NCI-H2227 (cell line): Measurements from ENCODE around the gene PPP2CA.
"Not testable (repeated sequence)": the region's sequence is repeated elsewhere in the genome, so short reads cannot be mapped to it uniquely, and the experiment has no call there.

Source experiments
- DNase-seq: peaks from one replicate; lab custom pipeline; 2025; ENCODE audit not compliant: unreplicated experiment; lab: John Stamatoyannopoulos, UW

PPP2CA gene

GRCh38 chr5:134203630-134204029 is 22.2 kb downstream of the PPP2CA start:
- no peak for DNase-seq

DNA sequence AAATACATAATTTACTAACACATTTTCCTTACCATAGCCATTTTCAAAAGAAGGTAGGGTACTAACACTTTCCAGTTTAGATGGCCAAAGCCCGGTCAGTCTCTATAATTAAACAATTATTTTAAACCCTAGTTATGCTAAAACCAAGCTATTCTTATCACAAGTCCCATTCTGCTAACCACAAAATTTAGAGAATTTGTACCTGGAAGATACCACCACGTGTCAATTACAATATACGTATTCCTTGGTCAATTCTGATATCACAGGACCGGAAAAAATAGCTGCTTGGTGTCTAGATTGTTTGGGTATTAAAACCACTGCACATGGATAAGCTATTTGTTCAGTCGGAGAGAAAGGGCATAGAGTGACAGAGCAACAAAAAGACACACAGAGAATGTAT is 30.2 kb downstream of the PPP2CA start:
- no peak for DNase-seq

DNA sequence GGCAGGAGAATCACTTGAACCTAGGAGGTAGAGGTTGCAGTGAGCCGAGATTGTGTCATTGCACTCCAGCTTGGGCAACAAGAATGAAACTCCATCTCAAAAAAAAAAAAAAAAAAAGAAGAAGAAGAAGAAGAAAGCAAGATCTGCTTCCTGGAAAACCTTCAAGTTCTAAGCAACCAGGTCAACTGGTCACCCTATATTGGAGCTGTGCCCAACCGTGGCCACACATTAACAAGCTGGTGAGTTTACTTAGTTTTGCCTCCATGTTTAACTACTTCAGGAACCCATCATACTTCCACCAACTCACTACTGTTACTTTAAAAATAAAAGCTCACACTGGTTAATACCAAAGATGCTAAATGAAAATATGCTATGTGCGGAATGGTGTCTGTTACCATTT is 36.8 kb downstream of the PPP2CA start:
- DNase-seq = no peak

GRCh38 chr5:134188092-134188491 is 37.8 kb downstream of the PPP2CA start:
- no peak for DNase-seq

DNA sequence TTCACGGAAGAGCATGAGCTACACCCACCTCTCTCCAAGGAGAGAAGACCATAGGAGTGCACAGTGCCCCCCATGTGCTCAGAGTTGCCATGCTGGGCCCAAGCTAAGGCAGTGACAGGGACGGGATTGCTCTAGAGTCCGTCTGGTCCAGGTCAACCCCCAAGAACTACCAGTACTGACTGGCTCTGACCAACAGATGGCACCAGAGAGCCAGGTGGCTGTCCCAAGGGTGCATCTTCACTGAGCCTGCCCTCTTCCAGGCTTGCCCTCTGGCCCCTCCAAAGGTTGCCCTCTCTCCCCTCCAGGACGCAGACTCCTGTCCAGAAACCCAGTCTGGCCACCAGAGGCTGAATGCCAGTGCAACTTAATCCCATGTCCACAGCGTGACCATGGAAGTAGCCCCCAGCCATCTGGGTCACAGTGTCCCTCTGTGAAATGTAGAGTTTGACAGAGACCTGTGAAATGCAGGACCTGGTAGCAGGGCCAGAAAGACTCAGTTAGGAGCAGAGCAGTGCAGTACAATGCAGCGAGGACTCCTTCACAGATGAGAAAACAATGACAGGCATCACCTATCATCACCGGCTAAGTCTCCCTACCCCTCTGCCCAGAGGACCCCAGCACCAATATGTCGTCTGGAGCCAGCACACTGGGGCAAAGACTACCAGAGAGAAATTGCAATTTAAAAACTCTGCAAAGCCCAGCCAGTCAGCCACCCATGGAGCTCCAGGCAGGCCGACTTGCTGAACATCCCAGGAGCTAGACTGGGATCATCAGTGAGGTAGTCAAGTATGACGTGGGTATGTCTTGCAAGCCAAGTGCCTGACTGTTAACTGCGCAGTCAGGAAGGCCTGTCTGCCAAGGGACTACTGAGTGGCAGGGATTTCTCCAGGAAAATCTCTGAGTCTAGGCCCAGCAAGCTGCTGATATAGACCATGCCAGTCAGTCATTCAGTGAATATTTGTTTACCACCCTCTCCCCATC is 41.4 kb downstream of the PPP2CA start:
- peak; percentile 49 for DNase-seq

- DNase-seq = no peak
Measured at GRCh38 chr5:134183481-134183880, 42.4 kb downstream of the PPP2CA start.

DNA sequence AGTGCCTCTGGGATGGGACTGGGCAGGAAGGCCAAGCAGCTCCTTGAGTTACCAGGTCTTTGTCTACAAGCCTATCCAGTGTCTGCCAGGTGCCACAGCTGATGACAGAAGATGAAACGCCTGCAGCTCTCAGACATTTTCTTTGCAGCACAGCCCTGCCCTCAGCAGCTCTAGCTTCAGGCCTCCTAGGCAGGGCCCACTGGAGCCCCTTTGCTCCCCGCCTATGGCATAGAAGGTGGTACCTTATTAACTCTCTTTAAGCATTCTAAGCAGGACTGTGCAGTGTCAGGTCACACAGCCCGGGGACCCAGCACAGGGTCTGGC is 47.8 kb downstream of the PPP2CA start:
- DNase-seq = peak; percentile 59

DNA sequence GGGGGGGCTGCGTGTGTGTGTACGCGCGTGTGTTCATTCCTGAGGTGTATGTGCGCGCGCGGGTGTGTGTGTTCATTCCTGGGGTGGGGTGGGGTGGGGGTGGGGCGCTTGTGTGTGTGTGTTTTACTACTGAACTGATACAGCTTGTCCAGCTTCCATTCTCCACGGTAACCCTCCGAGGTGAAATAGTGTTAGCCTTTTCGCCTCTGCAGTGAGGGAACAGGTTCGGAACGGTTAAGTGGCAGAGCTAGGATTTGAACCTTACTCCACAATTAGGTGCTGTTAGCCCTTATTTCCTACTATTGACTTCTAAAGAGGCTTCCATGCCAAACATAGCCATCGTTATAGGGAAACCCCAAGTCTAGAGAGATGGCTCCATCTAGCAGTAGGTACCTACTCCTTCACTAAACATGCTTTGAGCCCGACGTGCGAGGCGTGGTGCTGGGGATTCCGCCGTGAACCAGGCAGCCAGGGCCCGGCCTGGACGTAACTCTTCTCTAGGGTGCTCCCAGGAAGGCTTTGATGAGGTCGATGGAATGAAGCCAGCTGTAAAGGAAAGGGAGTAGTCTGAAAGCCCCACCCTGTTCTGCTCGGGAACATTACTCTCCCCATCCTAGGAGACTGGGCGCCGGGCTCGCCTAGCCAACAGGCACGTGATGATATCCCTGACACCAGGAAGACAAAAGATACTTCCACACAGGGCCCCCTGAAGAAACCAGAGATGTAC is 48.3 kb downstream of the PPP2CA start:
- DNase-seq = peak; percentile 59

DNA sequence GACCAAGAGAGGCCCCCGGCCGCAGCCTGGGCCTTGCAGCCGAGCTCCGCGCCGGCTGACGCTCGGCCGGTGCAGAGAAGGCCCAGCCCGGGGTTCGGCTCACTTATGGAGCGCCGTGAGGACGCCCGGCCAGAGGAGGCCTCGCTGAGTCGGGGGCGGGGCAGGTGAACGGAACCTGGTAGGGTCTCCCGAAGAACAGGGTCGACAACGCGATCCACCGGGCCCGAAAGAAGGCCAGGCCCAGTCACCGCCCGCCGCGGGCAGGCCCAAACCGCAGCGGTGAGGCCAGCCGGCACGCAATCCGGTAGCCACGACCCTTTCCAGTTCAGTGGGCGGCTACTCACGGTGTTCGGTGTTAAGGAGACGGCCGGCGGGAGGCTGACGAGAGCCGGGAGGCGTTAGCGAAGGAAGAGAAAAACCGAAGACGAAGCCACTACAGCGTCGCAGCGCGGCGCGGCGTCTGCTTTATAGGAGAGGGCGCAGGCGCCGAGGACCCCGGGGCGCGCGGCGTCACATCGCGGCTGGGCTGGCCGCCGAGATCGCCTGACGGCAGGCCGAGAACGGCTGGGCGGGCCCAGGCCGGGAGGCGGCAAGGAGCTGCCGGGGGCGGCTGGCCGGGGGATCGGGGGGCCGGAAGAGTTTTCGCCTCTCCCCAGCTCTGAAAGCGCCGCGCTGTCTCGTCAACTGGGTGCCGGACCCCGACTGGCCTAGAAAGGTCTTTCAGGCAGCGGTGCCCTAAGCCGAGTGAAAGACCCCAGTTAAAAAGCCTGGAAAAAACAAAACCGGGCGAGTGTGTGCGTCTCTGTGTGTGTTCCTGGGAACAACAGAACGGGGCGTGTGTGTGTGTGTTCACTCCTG is 49.1 kb downstream of the PPP2CA start, which contains the start of gene SKP1:
SKP1 (minus strand) TSS at position 440 of the 858 bp plus-strand sequence. CDS start 2,928 bp downstream, outside the sequence.
- DNase-seq = peak; percentile 88

GRCh38 chr5:134175921-134176510 is 49.9 kb downstream of the PPP2CA start:
- no peak for DNase-seq

GRCh38 chr5:134174841-134175839 is 50.7 kb downstream of the PPP2CA start:
- DNase-seq = peak; percentile 5

DNA sequence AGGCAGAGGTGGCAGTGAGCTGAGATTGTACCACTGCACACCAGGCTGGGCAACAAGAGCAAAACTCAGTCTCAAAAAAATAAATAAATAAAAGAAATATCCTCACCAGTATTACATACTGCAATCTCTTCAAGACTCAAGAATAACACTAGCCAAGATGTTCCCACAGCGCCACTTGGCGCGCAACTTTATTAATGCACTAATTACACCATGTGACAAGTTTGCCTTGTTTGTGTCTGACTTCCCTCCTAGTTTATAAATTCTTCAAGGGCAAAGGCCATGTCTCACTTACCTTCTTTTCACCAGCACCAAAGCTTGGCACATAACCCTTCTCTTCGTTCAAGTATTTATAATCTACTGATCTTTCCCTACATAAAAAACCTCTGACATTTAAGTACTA is 53.9 kb downstream of the PPP2CA start:
- DNase-seq = peak; percentile 7

DNA sequence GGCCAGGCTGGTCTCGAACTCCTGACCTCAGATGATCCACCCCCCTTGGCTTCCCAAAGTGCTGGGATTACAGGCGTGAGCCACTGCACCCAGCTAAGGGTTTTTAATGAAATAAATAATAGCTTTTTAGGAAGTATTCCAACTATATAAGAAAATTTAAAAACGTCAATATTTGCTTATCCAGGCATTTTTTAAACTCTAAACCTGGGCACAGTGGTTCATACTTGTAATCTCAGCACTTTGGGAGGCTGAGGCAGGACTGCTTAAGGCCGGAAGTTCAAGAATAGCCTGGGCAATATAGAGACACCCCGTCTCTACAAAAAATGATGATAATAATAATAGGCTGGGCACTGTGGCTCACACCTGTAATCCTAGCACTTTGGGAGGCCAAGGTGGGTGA is 63.3 kb downstream of the PPP2CA start:
- no peak for DNase-seq

DNA sequence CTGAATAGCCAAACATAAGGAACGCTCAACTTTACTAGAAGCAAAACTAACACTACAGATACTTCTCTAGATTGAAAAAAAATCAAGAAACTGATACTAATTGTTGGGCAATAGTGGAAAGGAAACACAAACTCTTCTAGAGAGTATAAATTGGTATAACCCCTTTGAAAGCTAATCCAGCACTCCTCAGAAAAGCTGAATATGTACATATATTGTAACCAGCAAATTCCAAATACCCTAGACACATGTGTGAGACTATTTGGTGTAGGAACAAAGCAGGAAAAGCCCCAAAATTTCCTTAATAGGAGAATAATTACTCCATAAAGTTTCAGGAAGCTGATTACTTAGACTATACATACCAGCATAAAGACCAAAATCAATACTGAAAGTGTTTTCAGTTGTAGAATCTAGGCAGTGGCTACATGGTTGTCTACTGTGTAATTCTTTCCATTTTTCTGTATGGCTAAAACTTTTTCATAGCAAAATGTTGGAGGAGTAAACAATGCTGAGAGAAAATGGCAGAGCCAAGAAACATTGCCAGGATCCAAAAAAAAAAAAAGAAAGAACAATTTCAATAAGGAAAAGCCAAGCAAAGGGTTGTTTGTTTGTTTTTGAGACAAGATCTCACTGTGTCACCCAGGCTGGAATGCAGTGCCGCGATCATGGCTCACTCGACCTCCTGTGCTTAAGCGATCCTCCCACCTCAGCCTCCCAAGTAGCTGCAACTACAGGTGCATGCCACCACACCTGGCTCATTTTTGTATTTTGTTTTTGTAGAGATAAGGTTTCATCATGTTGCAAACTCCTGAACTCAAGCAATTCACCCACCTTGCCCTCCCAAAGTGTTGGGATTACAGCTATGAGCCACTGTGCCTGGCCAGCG is 64.1 kb downstream of the PPP2CA start:
- DNase-seq = no peak

DNA sequence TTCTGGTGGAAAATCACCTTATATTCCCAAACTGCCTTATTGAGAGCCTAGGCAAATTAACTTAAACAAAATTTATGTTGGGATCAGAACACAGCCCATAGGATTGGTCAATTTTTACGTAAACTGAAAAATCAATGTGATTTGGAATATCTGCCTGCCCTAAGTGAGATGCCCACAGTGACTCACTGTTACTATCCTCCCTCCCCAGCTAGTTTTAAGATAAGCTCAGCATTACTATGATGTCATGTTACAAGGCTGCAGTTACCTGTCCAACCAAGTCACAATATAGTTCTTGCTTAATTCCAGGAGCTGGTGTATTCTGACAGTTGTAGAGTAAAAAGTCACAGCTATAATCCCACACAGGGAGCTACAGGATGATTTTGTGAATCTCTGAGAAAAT is 72.2 kb downstream of the PPP2CA start:
- no peak for DNase-seq

DNA sequence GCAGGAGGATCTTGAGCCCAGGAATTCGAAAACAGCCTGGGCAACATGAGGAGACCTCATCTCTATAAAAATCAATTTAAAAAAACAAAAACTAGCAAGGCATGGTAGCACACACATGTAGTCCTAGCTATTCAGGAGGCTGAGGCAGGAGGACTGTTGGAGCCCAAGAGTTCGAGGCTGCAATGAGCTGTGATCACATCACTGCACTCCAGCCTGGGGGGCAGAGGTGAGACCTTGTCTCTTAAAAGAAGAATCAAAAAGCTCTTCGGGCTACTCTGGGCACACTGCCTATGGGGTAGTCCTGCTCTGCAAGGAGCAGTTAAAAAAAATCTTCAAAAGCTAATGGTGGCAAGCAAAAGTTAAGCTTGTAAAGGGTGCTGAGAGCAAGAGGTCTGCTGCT is 72.6 kb downstream of the PPP2CA start:
- no peak for DNase-seq

- not testable (repeated sequence) for DNase-seq
Measured at GRCh38 chr5:134152173-134152832, 73.6 kb downstream of the PPP2CA start.

DNA sequence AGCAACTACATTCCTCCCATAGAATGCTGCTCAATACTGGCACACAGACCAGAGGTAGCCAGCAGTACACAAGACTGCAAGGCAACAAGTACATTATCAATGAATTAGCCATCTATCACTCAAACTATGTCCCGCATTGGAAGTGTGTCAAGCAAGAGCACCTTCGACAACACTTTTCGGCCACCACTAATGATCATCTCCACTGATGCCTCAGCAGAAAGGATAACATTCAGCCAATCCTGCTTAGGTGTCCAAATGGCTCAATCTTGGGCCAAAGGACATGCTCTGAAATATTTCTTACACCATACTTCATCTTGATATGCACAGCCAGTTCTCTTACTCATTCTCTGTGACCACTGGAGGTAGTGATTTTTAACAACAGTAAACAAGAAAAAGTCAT is 74.2 kb downstream of the PPP2CA start:
- no peak for DNase-seq
